SH-SY5Y (cell line): ENCODE measurements around the gene ACP4.

ENCODE experiments used
- GATA2 ChIP-seq: IDR thresholded peaks from 2 replicates; pipeline ENCODE4 v1.6.1; 2011; ENCODE audit warnings: mild to moderate bottlenecking, low read depth, low read length
- GATA3 ChIP-seq: IDR thresholded peaks from 2 replicates; pipeline ENCODE4 v1.6.1; 2011; ENCODE audit warnings: low read depth, mild to moderate bottlenecking, low read length, moderate library complexity

DNA sequence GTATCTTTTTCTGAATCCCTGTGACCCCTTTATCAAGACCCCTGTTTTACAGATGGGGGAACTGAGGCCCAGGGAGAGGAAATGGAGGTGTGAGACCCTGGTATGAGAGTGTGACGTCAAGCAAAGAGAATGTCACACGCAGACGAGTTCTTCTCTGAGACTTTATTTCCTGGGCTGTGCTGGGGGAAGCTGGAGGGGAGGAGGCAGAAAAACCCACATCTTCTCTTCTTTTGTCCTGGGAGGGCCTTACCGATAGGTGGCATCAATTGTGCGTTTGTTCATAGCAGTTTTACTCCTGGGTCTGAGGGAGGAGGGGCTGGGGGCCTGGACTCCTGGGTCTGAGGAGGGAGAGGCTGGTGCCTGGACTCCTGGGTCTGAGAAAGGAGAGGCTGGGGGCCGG, 48.0 kb downstream of the ACP4 start:
- TF ChIP-seq GATA2, result no peak
- TF ChIP-seq GATA3, result no peak
